Fibroblast of lung (primary cell): ENCODE results near the gene CMC2.

ENCODE experiments used
- EZH2 ChIP-seq: IDR thresholded peaks from 2 replicates; pipeline ENCODE4 v1.5.1; 2012; ENCODE audit warnings: low read length, control low read depth, mild to moderate bottlenecking; ENCODE audit errors: missing control alignments
- TF ChIP-seq, protein P1 (sequence below), 2 donors: IDR thresholded peaks in 1 of 2; conservative IDR thresholded peaks in 1 of 2; 1 replicate in 1 of 2; 2 replicates in 1 of 2; pipeline ENCODE4 v1.5.1; 2011 to 2012; ENCODE audit warnings: low read length in 2 of 2, control low read depth in 1 of 2, inconsistent platforms in 1 of 2, low read depth in 1 of 2, mild to moderate bottlenecking in 1 of 2

DNA sequence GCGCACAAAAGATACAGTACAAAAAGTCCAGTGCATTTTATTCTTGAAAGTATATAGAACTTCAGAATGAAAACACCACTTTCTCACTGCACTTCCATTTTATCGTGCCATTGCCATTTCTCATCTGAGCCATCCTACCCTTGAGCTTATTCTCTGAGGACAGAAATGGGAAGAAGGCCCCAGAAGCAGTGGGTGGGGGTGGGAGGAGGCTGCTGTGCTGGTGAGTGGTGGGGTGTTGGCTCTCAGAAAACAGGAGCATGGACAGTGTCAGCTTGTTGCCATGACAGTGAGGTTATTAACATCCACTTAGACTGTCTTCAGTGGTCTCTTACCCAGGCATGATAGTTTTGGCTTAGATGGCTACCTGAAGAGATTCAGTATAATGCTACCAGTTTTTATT lies 33.4 kb upstream of the CMC2 start:
- TF ChIP-seq, protein P1, sequence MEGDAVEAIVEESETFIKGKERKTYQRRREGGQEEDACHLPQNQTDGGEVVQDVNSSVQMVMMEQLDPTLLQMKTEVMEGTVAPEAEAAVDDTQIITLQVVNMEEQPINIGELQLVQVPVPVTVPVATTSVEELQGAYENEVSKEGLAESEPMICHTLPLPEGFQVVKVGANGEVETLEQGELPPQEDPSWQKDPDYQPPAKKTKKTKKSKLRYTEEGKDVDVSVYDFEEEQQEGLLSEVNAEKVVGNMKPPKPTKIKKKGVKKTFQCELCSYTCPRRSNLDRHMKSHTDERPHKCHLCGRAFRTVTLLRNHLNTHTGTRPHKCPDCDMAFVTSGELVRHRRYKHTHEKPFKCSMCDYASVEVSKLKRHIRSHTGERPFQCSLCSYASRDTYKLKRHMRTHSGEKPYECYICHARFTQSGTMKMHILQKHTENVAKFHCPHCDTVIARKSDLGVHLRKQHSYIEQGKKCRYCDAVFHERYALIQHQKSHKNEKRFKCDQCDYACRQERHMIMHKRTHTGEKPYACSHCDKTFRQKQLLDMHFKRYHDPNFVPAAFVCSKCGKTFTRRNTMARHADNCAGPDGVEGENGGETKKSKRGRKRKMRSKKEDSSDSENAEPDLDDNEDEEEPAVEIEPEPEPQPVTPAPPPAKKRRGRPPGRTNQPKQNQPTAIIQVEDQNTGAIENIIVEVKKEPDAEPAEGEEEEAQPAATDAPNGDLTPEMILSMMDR (conservative IDR thresholded peaks at IDR 0.05 in 1 of 2, IDR thresholded peaks at IDR 0.05 in 1 of 2; ENCODE audit: low read depth in 1 of 2, low read length in 2 of 2), result no peak
- TF ChIP-seq EZH2, result no peak
